HG02884 (cell line): Measurements from ENCODE around the gene INPP5A.
"Not testable (repeated sequence)": the region's sequence is repeated elsewhere in the genome, so short reads cannot be mapped to it uniquely, and the experiment has no call there.

Experiments used
- ATAC-seq: cut with Tn5 transposase; IDR thresholded peaks from one replicate; pipeline ENCODE4 v1.9.1; 2021; ENCODE audit warnings: mild to moderate bottlenecking, moderate library complexity; ENCODE audit not compliant: unreplicated experiment

Gene INPP5A

DNA sequence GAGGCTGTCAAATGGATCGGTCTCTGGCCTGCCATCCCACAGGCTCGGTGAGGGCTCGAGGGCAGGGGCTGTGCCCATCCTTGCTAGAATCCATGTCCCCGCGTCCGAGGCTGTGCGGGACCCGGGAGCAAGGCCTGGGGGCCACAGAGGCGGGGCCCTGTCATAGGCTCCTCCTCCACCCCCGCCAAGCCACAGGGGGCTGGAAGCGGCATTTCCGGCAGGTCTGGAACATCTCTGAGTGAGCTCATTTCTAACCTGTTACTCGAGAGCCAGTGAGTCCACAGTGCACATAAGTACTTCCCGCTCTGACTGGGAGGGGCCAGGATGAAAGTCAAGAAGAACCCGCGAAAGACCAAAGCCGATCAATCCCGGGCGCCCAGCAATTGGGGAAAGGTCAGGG, 190.7 kb downstream of the INPP5A start:
- ATAC-seq = no peak

DNA sequence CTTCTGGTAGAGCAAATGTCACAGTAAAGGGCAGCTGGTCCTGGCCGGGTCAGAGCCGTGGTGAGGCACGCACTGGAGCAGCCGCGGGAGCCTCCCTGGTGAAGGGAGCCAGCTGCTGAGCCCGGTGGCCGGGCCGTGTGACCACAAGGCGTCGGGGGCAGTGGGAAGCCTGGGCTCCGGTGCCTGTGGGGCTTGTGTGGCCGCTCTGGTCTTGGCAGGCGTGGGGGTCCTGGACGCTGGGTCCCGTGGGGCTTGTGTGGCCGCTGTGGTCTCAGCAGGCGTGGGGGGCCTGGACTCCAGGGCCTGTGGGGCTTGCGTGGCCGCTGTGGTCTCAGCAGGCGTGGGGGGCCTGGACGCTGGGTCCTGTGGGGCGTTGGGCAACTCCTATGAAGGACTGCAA, 191.2 kb downstream of the INPP5A start:
- ATAC-seq = no peak

DNA sequence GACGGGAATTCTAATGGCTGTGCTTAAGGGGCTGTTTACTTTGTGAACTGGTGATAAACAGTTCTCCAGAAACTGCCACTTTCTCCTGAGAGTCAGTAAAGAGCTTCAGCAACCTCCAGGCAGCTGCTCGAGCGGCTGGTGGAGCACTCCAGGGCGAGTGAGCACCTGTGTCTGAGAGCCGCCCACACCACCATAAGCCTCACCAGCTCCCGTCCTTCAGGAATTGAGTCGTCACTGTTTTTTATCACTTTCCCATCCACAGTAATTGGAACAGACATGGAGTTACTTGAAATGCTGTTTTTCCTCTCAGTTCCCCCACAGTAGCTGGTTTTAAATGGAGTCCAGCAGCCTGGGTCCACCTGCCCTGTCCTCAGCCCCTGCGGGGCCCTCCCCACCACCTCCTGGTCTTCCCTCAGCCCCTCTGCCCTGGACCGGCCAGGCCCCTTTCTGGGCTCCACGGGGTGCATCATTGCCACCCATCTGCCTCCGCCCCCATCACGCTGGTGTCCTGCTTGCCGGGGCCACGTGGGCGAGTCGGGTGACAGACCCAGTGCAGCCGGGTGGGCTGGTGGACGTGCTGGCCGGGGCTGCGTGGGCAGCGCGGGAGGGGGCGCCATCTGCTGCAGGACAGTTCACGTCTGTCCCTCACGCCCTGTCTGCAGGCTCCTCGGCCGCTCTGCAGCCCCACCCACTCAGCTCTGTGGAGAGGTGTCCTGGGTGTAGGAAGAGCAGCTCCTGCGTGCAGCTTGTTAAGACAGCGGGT, 192.4 kb downstream of the INPP5A start:
- no peak for ATAC-seq

DNA sequence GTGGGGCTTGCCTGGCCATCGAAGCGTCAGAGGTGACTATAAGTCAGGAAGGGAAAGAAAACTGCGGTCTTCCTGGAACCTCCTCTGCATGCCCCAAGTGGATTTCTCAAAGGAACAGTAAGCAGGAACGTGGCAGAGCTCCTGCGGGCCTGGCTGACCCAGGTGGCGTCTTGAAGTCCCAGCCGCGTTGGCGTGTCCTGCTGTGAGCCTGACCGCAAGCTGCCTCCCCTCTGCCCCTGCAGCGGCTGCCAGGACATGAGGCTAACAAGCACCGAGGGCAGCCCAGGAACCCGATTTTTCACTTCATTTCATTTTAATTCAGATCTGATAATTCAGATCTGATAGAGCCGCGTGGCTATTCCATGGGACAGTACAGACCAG, 193.0 kb downstream of the INPP5A start:
- ATAC-seq = no peak

DNA sequence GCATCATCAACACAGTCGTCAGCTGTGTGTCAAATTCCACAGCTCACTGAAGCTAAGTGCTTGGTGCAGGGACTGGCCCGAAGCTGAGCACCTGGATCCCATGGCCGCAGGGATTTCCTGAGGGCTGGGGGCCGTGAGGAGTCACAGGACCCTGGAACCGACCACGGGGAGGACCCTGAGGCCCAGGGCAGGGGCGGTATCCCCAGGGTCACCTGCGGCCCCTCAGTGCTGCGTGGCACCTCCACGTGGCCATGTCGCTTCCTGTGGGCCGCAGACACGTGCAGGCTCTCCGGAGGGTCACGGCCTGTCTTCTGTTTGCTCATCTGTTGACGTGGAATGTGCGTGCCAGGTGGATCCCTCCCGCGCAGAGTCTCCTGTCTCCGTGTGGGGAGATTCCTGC, 194.9 kb downstream of the INPP5A start:
- no peak for ATAC-seq

DNA sequence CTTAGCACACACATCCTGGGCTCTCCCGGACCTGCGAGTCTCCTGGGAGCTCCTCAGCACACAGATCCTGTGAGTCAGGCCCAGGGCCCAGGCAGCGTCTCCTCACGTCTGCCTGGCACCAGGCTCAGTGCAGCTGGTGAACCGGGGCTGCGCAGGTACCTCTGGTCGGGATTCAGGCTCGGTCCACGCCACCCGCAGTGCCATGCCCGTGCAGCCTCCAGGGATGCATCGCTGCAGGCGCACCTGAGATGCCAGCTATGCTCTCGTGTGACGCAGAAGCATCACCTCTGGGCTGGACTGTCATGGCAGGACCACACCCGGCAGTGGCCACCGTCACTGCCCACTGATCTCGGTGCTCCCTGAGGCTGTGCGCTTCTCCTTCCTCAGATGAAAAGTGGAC, 196.3 kb downstream of the INPP5A start:
- ATAC-seq = no peak

DNA sequence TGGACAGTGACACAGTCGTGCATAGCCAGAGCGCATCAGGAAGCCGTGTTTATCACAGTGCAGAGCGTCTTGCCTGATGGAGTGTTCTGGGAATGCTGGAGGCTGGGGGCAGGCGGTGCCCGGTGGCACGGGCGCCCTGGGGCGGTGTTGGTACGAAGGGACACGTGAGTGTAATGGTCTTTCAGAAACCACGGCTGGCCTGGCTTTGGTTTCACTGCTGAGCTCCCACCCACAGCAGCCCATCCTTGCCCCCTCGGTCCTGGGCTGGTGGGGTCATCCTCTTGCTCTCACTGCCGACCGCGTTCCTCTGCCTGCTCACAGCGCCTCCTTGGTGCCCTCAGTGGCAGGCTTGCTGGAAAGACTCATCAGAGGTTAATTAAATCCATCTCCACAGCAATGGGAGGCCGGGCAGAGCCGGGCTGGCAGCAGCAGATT, 197.8 kb downstream of the INPP5A start:
- ATAC-seq = no peak

DNA sequence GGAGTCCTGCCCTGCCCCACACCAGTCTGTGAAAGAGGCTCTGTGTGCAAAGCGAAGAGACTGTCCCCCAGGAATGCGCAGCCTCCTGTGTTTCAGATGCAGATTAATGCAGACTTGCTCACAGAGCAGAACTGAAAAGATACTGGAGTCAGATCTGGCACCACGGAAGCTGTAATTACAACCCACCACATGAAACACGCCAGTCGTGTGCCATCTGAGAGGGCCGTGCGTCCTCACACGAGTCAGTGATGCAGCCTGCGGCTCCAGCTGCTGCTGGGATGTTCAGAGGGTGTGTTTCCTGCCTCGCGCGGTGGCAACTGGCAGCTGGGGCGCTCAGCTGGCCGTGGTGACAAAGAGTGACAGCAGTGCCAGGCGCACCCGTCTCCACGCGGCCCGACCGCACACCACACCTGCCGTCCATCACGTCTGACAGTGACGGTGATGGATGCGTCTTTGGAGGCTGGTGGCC, 198.4 kb downstream of the INPP5A start:
- no peak for ATAC-seq

DNA sequence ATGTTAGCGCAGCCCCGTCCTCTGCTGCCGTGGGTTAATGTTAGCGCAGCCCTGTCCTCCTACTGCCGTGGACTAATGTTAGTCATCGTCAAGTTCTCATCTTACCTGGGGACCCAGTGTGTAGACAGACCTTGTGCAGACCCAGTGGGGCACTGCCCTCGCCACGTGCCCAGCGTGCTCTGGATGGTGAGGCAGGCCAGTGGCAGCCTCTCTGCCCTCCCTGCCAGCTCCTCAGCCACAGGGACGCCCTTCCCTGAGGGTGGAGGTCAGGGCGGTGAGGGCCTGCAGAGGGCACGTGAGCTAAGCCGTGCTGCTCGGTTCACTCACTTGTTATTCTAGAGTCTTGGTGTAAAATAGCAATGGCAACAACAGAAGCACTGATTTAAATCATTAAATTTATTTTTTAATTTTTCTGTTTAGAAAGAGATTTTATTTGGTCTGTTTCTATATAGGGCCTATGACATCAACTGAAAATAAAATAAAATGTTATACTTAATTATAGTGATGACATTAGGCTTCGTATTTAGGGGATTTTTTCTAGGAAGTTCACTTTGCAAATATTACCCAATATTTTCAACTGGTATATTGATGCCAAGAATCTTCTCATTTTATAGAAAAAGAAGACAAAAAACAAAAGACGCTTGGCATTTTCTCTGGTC, 199.9 kb downstream of the INPP5A start:
- ATAC-seq = no peak

DNA sequence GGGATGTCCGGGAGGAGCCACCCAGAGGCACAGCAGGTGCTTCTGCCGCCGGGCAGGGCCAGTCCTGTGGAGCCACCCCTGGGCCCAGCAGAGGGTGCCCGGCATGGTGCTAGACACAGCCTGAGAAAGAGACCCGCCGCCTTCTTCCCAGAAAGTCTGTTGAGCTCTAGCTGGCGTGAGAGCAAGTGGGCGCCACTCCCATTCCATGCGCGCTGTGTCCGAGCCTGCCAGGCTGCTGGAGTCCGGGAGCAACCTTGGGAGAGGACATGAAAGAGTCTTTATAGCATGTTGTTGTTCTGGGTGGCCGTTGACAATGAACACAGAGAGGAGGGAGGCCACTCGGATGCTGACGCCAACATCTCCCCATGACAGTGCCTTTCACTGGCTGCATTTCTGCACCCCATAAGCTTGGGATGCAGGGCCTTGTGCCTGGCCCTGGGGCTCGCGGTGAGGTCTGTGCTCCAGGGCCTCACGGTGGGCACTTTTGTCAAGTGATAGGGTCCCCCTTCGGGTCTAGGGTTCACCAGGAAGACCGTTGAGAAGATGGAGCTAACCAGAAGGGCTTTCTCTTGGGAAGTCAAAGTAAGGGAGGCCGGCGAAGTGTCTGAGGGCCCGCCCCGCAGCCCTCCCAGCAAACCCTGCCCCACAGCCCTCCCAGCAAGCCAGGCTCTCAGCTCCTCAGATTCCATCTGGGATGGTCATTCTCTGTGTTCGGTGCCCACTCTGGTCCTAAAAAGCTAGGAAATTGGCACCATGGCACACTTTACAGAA, 201.1 kb downstream of the INPP5A start:
- ATAC-seq = no peak

DNA sequence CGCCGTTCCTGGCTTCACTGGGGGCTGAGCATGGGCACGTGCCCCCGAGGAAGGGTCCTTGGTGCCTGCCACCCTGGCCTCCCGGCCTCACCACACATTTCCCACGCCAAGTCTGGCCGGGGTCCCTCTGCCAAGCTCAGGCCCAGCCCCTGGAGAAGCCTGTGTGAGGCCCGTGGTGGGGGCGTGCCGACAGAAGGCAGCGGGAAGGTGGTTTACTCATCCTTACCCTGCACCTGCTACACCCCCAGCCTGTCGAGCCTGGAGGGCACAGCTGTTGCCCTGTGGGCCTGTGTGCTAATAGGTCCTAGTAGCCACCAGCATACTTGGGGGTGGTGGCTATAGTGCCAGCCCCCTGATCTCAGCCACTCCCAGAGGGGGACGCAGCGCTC, 201.6 kb downstream of the INPP5A start:
- ATAC-seq = no peak

DNA sequence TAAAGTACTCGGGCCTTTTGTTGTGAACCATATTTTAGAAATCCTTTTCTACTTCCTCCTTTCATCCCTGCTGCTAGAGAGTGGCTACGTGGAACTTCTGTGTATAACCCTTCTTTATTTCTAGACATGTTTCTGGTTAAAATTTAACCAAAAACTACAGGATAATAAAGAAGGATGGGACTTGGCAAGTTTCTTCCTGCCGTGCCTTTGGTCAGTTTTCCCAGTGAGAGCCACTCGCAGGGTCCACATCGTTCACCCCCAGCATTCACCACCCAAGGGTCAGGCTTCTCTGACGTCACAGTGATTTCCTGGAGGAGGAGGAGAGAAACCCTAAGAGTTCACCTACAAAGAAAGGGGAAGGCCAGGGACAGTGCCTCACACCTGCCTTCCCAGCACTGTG, 203.0 kb downstream of the INPP5A start:
- ATAC-seq = no peak

DNA sequence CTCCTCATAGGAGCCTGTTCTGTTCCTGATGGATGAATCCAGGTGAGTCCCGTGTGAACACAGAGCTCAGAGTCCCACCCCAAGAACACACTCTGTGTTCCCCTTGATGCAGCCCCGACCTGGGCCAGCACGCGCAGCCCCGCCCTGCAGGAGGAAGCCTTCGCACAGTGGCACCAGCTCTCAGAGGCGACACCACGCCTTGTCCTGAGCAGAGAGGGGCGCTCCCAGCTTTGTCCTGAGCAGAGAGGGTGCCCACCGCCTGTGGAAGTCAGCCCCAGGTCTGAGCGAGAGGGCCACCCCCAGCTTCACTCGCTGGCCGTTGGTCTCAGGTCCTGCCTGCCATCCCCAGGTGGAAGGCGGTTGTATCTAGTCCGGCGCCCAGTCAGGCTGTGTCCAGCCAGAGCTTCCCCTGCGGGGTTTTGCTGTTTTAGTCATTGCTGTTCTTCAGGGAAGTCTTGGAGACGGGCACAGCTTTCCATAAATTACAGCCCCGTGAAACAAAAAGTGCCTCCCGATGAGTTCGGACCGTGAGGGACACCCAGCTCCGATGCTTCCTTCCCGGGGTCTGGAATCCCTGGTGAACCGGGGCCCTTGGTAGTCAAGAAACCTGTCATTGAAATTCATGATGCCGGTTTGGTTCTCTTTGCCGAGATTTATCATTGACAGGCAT, 204.7 kb downstream of the INPP5A start:
- ATAC-seq = no peak

DNA sequence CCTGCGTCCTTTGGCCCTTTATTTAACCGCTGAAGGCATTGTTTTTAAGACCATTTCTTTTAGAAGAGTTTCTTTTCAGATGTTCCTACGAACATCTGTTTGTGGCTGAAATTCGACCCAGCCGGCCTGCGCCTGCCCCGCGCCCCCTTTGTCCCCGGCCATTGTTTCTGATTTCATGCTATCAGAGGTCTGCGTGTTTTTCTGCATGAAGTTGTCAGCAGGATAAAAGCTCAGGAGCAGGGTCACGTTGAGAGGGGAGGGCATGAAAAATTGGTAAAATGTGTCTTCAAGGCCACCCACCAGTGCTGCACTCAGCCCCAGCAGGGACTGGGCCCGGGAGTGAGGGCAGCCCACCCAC, 205.2 kb downstream of the INPP5A start:
- no peak for ATAC-seq

DNA sequence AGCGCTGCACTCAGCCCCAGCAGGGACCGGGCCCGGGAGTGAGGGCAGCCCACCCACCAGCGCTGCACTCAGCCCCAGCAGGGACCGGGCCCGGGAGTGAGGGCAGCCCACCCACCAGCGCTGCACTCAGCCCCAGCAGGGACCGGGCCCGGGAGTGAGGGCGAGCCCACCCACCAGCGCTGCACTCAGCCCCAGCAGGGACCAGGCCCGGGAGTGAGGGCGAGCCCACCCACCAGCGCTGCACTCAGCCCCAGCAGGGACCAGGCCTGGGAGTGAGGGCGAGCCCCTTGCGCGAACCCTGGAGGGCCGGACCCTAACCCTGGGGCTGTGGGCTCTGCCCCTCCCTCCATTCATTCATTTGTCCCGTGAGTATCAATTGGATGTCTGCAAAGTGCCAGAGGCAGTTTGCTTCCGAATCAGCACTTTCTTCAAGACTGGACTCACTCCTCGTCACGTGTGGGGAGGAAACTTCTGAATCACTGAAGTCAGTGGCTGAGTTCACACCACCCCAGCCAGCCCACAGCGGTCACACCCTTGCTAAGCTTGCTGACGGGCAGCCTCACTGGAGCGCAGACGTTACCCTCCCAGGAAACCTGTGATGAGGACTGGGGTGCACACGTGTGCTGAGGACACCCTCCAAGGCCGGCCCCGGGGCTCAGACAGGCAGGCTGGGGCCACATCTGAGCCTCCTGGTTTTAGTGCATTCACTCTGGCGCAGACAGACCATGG, 205.8 kb downstream of the INPP5A start:
- ATAC-seq = not testable (repeated sequence)

DNA sequence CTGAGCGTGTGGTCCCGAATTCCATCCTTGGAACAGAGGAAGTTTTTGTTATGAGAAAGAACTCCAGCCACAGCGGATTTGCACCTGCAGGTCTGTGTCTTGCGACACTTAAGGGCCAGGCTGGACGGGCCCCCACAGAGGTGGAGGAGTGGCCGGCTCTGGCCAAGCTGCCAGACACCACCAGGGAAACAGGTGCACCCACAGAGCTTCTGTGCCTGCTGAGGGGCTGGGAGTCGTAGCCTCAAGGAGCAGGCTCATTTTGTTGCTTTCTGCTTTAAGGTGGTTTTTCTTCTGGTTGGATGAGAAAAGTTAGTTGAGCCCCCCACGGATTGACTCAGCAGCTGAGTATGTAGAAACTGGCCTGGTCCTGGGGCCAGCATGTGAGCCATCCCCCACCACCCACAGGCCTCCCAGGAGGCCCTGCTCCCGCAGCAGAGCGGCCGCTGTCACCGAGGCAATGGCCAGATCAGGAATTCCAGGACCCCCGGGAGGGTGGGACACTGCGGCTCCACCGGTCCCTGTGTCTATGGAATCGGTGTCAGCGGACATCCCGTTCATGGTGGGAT, 206.4 kb downstream of the INPP5A start:
- no peak for ATAC-seq

DNA sequence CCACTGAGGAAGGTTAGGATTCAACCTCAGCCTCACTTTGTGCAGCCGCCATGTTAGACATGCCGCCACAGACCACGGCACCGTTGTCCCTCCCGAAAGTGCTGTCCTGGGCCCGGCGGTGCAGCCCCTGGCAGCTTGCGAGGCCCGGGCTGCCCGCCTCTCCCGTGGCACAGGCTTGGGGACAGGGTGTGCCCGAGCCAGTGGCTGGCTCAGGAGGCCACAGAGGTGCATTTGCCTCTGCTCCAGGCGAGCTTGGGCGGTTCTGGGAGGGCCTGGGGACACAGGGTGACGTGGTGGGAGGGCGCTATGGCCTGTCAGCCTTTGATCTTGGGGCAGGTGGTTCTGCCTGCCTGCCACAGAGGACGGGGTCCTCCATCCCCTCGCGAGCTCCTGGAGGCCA, 207.3 kb downstream of the INPP5A start:
- ATAC-seq = no peak

DNA sequence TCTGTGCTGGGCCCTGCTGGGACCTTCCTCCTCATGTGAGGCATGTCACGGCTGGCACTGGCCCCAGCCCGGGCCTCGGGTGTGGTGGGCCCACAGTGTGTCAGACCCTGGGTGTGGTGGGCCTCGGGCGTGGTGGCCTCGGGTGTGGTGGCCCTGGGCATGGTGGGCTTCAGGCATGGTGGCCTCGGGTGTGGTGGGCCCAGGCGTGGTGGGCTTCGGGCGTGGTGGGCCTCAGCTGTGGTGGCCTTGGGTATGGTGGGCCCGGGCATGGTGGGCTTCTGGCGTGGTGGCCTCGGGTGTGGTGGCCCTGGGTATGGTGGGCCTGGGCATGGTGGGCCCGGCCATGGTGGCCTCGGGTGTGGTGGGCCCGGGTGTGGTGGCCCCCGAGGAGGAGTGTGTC, 207.9 kb downstream of the INPP5A start:
- no peak for ATAC-seq

DNA sequence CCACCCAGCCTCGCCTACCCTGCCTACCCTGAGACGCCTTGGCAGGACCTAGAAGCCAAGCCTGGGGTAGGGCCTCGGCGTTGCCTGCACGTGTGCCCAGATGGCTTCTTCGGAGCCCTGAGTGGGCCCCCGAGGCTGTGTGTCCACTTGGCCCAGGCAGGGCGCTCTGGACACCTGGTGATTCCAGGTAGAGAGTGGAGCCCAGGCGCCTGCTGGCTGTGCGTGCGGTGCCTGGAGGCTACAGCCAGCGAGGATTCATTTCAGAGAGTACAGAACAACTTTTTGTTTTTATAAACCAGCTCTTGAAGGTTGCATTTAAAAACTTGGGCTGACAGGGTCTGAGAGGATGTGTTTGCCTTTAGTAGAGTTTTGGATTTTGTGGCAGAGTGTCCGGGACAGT, 208.4 kb downstream of the INPP5A start:
- ATAC-seq = no peak

DNA sequence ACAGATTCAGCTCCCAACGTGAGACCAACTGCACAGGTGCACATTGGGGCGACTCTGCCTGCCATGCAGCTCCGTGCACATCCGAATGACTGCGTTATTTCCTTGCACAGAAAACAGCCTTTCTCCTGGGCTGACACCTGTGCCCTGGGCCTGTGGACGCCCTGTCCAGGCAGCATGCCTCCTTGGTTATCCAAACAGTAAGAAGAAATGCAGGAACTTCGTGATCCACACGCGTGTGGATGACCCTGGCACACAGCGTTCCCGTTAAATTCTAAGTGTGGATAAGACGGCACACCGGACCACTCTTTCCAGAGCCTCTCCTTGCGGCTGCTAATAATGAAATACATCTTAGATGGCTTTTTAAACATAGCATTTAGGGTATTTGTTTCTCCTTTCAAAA, 208.8 kb downstream of the INPP5A start:
- no peak for ATAC-seq
